Epithelial cell of esophagus (primary cell): ENCODE results near the gene RRP12.
"Not testable (repeated sequence)": the region's sequence is repeated elsewhere in the genome, so short reads cannot be mapped to it uniquely, and the experiment has no call there.

Source experiments
- DNase-seq: peaks from one replicate; pipeline ENCODE4 v3.0.0; 2010; ENCODE audit warnings: low read depth
- H3K4me3 ChIP-seq: 2 replicates; pipeline ENCODE4 v1.5.1; 2011; ENCODE audit warnings: mild to moderate bottlenecking, low read length, control low read depth
- CTCF ChIP-seq: IDR thresholded peaks from 2 replicates; pipeline ENCODE4 v1.5.1; 2011; ENCODE audit warnings: low read depth, mild to moderate bottlenecking, low read length, control low read depth, inconsistent platforms; ENCODE audit not compliant: insufficient read depth; ENCODE audit errors: missing control alignments

The RRP12 gene

DNA sequence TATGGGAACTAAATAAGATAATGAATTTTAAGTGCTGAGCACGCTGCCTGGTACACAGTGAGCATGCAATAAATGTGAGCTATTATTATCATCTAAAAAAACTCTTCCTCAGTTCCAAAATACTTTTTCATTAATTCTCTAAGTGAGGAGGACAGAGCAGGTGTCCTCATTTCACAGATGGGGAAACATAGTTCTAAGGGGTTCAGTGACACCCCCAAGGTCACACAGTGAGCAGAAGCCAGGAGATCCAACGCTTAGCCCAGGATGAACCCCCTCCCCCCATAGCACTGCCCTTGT, 6.8 kb upstream of the RRP12 start:
- H3K4me3 ChIP-seq = no peak overlapping the region
- DNase-seq = no peak
- no peak for TF ChIP-seq CTCF

GRCh38 chr10:97407211-97407951, 6.2 kb upstream of the RRP12 start:
- peak; percentile 80 for TF ChIP-seq CTCF

DNA sequence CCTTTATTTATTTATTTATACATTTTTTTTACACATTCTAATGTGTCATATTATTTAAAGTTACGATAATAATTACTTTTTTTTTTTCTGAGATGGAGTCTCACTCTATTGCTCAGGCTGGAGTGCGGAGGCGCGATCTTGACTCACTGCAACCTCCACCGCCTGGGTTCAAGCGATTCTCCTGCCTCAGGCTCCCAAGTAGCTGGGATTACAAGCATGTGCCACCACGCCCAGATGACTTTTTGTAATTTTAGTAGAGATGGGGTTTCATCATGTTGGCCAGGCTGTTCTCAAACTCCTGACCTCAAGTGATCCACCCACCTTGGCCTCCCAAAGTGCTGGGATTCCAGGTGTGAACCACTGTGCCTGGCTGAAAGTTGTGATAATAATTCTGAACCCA, 5.3 kb upstream of the RRP12 start:
- not testable (repeated sequence) for H3K4me3 ChIP-seq
- DNase-seq = peak; percentile 60

More at GRCh38 chr10:97407211-97407951, 6.2 kb upstream of the RRP12 start:
- no peak overlapping the region for H3K4me3 ChIP-seq
- peak; percentile 88 for DNase-seq

GRCh38 chr10:97406064-97406463, 4.9 kb upstream of the RRP12 start:
- no peak for DNase-seq
- no peak overlapping the region for H3K4me3 ChIP-seq

GRCh38 chr10:97404044-97404443, 2.9 kb upstream of the RRP12 start:
- DNase-seq = no peak
- no peak overlapping the region for H3K4me3 ChIP-seq
- no peak for TF ChIP-seq CTCF

More at GRCh38 chr10:97406064-97406463, 4.9 kb upstream of the RRP12 start:
- no peak for TF ChIP-seq CTCF

- peak overlapping the region; percentile 91 for H3K4me3 ChIP-seq
- DNase-seq = no peak
- TF ChIP-seq CTCF = no peak
Measured at GRCh38 chr10:97401455-97401919, 347 bp upstream of the RRP12 start.

- no peak for TF ChIP-seq CTCF
- DNase-seq = peak; percentile 89
Measured at GRCh38 chr10:97399843-97400545, 1.1 kb downstream of the RRP12 start.

More at GRCh38 chr10:97399843-97400545, 1.1 kb downstream of the RRP12 start:
- peak overlapping the region; percentile 91 for H3K4me3 ChIP-seq
